Measurements from ENCODE around the gene PSMD8. TPM values are rescaled to one million over a fixed set of nuclear protein-coding genes. Genes with fewer than 3 reads are reported as not detected.
"Not testable (repeated sequence)": the region's sequence is repeated elsewhere in the genome, so short reads cannot be mapped to it uniquely, and the experiment has no call there.

The PSMD8 gene
- total RNA-seq, 1 donor = 285 TPM

GRCh38 chr19:38333245-38333644 is 41.1 kb upstream of the PSMD8 start:
- H4K20me1 ChIP-seq (ENCODE audit: insufficient read depth, low read length) = no peaks in the 10 kb centered on the region
- TF ChIP-seq CTCF (IDR thresholded peaks at IDR 0.05; ENCODE audit: extremely low read depth, low read depth, low read length) = no peak
- no peak for DNase-seq (ENCODE audit: insufficient read length, low spot score, missing footprints)
- H3K27ac ChIP-seq (ENCODE audit: low read depth, low read length) = no peak overlapping the region
- H3K79me2 ChIP-seq (ENCODE audit: insufficient read depth, low read length) = no peaks in the 10 kb centered on the region
- no peak overlapping the region for H3K4me2 ChIP-seq (ENCODE audit: insufficient read depth, low read length)
- H2AFZ ChIP-seq (ENCODE audit: low read length) = no peak overlapping the region
- no peaks in the 10 kb centered on the region for H3K27me3 ChIP-seq (ENCODE audit: insufficient read depth, low read length)
- no peaks in the 10 kb centered on the region for H3K9me3 ChIP-seq (ENCODE audit: low read depth, low read length)
- H3K4me1 ChIP-seq (ENCODE audit: insufficient read depth, low read length) = peaks cover 3% of the 10 kb centered on the region
- peaks cover 6% of the 10 kb centered on the region for H3K36me3 ChIP-seq (ENCODE audit: insufficient read depth, low read length)
- no peak overlapping the region for H3K4me3 ChIP-seq (ENCODE audit: insufficient read depth, low read length)

- Histone ChIP-seq H4K20me1 (ENCODE audit: insufficient read depth, low read length) (no peaks in the 10 kb centered on the region), H3K4me2 (ENCODE audit: insufficient read depth, low read length) (peak overlapping the region; percentile 99), H3K4me3 (ENCODE audit: insufficient read depth, low read length) (peak overlapping the region; percentile 91), H3K36me3 (ENCODE audit: insufficient read depth, low read length) (no peaks in the 10 kb centered on the region), H3K79me2 (ENCODE audit: insufficient read depth, low read length) (no peaks in the 10 kb centered on the region), H3K9me3 (ENCODE audit: low read depth, low read length) (no peaks in the 10 kb centered on the region), H3K27me3 (ENCODE audit: insufficient read depth, low read length) (no peaks in the 10 kb centered on the region), H3K27ac (ENCODE audit: low read depth, low read length) (peak overlapping the region; percentile 32), H3K4me1 (ENCODE audit: insufficient read depth, low read length) (peaks cover 3% of the 10 kb centered on the region), H2AFZ (ENCODE audit: low read length) (peak overlapping the region; percentile 98)
- peak; percentile 99 for DNase-seq (ENCODE audit: insufficient read length, low spot score, missing footprints)
- TF ChIP-seq CTCF (IDR thresholded peaks at IDR 0.05; ENCODE audit: extremely low read depth, low read depth, low read length) = no peak
Measured at GRCh38 chr19:38335949-38336637, 38.3 kb upstream of the PSMD8 start.

GRCh38 chr19:38336638-38337359 is 37.6 kb upstream of the PSMD8 start:
- Histone ChIP-seq H3K36me3 (ENCODE audit: insufficient read depth, low read length) (no peaks in the 10 kb centered on the region), H3K27ac (ENCODE audit: low read depth, low read length) (no peak overlapping the region), H3K4me1 (ENCODE audit: insufficient read depth, low read length) (peaks cover 3% of the 10 kb centered on the region), H3K79me2 (ENCODE audit: insufficient read depth, low read length) (no peaks in the 10 kb centered on the region), H3K4me3 (ENCODE audit: insufficient read depth, low read length) (peak overlapping the region; percentile 91), H3K4me2 (ENCODE audit: insufficient read depth, low read length) (peak overlapping the region; percentile 99), H3K9me3 (ENCODE audit: low read depth, low read length) (no peaks in the 10 kb centered on the region), H3K27me3 (ENCODE audit: insufficient read depth, low read length) (no peaks in the 10 kb centered on the region), H2AFZ (ENCODE audit: low read length) (peak overlapping the region; percentile 98), H4K20me1 (ENCODE audit: insufficient read depth, low read length) (no peaks in the 10 kb centered on the region)
- peak; percentile 93 for DNase-seq (ENCODE audit: insufficient read length, low spot score, missing footprints)
- TF ChIP-seq CTCF (IDR thresholded peaks at IDR 0.05; ENCODE audit: extremely low read depth, low read depth, low read length) = no peak

GRCh38 chr19:38337360-38337653 is 37.1 kb upstream of the PSMD8 start:
- no peaks in the 10 kb centered on the region for H4K20me1 ChIP-seq (ENCODE audit: insufficient read depth, low read length)
- H3K4me1 ChIP-seq (ENCODE audit: insufficient read depth, low read length) = peaks cover 3% of the 10 kb centered on the region
- H3K36me3 ChIP-seq (ENCODE audit: insufficient read depth, low read length) = no peaks in the 10 kb centered on the region
- peak overlapping the region; percentile 99 for H3K4me2 ChIP-seq (ENCODE audit: insufficient read depth, low read length)
- peak; percentile 56 for DNase-seq (ENCODE audit: insufficient read length, low spot score, missing footprints)
- no peak for TF ChIP-seq CTCF (IDR thresholded peaks at IDR 0.05; ENCODE audit: extremely low read depth, low read depth, low read length)
- no peaks in the 10 kb centered on the region for H3K79me2 ChIP-seq (ENCODE audit: insufficient read depth, low read length)
- H3K27me3 ChIP-seq (ENCODE audit: insufficient read depth, low read length) = no peaks in the 10 kb centered on the region
- H3K4me3 ChIP-seq (ENCODE audit: insufficient read depth, low read length) = peak overlapping the region; percentile 91
- H2AFZ ChIP-seq (ENCODE audit: low read length) = peak overlapping the region; percentile 98
- H3K9me3 ChIP-seq (ENCODE audit: low read depth, low read length) = no peaks in the 10 kb centered on the region
- no peak overlapping the region for H3K27ac ChIP-seq (ENCODE audit: low read depth, low read length)

- not testable (repeated sequence) for H3K9me3 ChIP-seq (ENCODE audit: low read depth, low read length); H3K27ac ChIP-seq (ENCODE audit: low read depth, low read length); H3K4me2 ChIP-seq (ENCODE audit: insufficient read depth, low read length); H3K27me3 ChIP-seq (ENCODE audit: insufficient read depth, low read length); H2AFZ ChIP-seq (ENCODE audit: low read length); DNase-seq (ENCODE audit: insufficient read length, low spot score, missing footprints); H3K36me3 ChIP-seq (ENCODE audit: insufficient read depth, low read length); H3K4me3 ChIP-seq (ENCODE audit: insufficient read depth, low read length); H4K20me1 ChIP-seq (ENCODE audit: insufficient read depth, low read length); H3K4me1 ChIP-seq (ENCODE audit: insufficient read depth, low read length); H3K79me2 ChIP-seq (ENCODE audit: insufficient read depth, low read length)
Measured at GRCh38 chr19:38339011-38339410, 35.4 kb upstream of the PSMD8 start.
